Head of caudate nucleus (tissue), 42 donors: Measurements from ENCODE around the gene NOX3.

Source experiments
- DNase-seq, 42 donors: peaks; one replicate each; pipeline versions ENCODE4 v3.0.0 to v3.0.0-alpha.2; 2020 to 2021; ENCODE audit warnings: mixed read lengths in 7 of 42
- intact Hi-C: fragments of 100-400 bp; cut with DNase I; formaldehyde crosslinking; loops from one replicate; pipeline ENCODE4 v1.15.0; 2022

NOX3 gene

GRCh38 chr6:155346957-155347356, 108.7 kb downstream of the NOX3 start:
- intact Hi-C loops, result no loop called here
- DNase-seq, result no peak
